ENCODE results near the gene BIN2. TPM values are rescaled to one million over a fixed set of nuclear protein-coding genes. Genes with fewer than 3 reads are reported as not detected.
A peak's percentile ranks its signal among the peaks of the same experiment; 100 is the strongest.

Gene BIN2
- total and polyA plus RNA-seq, 10 of the 15 experiments (the other 5 are each of a cell fraction or from before 2014, with no cell fraction given) = 8.6 to 42.9 (median 32.1) TPM

DNA sequence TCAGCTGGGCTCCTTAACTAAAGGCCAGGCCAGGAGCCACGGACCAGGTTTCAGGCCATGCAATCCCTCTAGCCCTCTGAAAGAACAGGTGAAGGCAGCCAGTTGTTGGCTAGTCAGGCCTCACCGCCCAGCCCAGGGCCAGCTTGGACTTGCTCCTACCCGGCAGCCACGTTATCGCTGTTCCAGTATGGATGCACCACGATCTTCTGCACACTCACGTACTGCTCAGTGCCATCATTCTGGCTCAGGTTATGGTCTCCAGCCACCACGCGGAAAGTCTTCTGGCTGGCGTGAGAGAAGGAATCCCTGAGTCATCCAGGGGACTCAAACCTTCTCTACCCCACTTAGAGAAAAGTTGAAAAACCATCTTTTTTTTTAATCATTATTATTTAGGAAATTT, 18.4 kb upstream of the BIN2 start:
- no peak overlapping the region for H3K9ac ChIP-seq (ENCODE audit: control insufficient read depth, insufficient read depth, low read length)
- H3K4me1 ChIP-seq (ENCODE audit: control insufficient read depth, insufficient read depth, low read length) = peaks cover 20% of the 10 kb centered on the region
- in situ Hi-C loops (cut with MboI) = loop anchor here (5.0 kb wide), 2 partner anchors 75 to 295 kb away; partner anchors contain the start of gene LETMD1
- no peaks in the 10 kb centered on the region for H3K9me3 ChIP-seq (replicated peaks; ENCODE audit: control insufficient read depth, insufficient read depth, low read length)
- no peak for FAIRE-seq
- no peak for DNase-seq (ENCODE audit: low read depth, low spot score)
- ChIA-PET CTCF (interaction anchor here (0.7 to 6.5 kb wide), 13 partner anchors 8 to 576 kb away, joined by 4 to 93 read pairs (median 32); partner anchors contain the start of genes DAZAP2, LETMD1 and SMAGP), POLR2A (interaction anchor here (0.7 to 1.5 kb wide), 2 partner anchors 79 to 294 kb away, joined by 3 to 6 read pairs; partner anchors contain the start of gene LETMD1), RAD21 (ENCODE audit: unreplicated experiment) (interaction anchor here (1.7 to 3.9 kb wide), 6 partner anchors 23 to 517 kb away, joined by 4 to 49 read pairs (median 24); partner anchors contain the start of genes LETMD1 and SMAGP), SMC1A (ENCODE audit: uncharacterized antibody, unreplicated experiment) (interaction anchor here (0.7 to 4.4 kb wide), 10 partner anchors 8 to 1205 kb away, joined by 3 to 67 read pairs (median 4); partner anchors contain the start of genes BIN2 and SMAGP)
- 87% methylated on average over 10 of the region's 10 CpGs for WGBS (ENCODE audit: insufficient coverage, insufficient replicate concordance, low lambda C conversion rate, missing lambda C conversion rate)
- ATAC-seq = no peak
- intact Hi-C loops (cut with micrococcal nuclease; ENCODE audit: unreplicated experiment) = no loop called here
- no peak overlapping the region for H3K27ac ChIP-seq (ENCODE audit: control insufficient read depth, insufficient read depth)
- no peak overlapping the region for H2AFZ ChIP-seq (ENCODE audit: control insufficient read depth, low read depth, low read length)
- H3K36me3 ChIP-seq (ENCODE audit: control insufficient read depth in 2 of 2, insufficient read depth in 2 of 2, low read length in 1 of 2) = no peaks in the 10 kb centered on the region
- H4K20me1 ChIP-seq (ENCODE audit: control insufficient read depth, insufficient read depth) = no peaks in the 10 kb centered on the region
- no peak overlapping the region for H3K4me3 ChIP-seq
- no peaks in the 10 kb centered on the region for H3K79me2 ChIP-seq (ENCODE audit: control insufficient read depth, insufficient read depth, low read length)
- BruUV-seq (replicated peaks) = no TSS peak
- TF ChIP-seq ETV6 (conservative IDR thresholded peaks at IDR 0.05 in 1 of 2, IDR thresholded peaks at IDR 0.05 in 1 of 2; ENCODE audit: borderline replicate concordance in 1 of 2, low read depth in 1 of 2) = no peak
- no peak overlapping the region for H3K4me2 ChIP-seq (ENCODE audit: control insufficient read depth, insufficient read depth)
- no peaks in the 10 kb centered on the region for H3K27me3 ChIP-seq (replicated peaks in 1 of 2; ENCODE audit: control insufficient read depth in 2 of 2, insufficient read depth in 2 of 2, low read length in 1 of 2)

DNA sequence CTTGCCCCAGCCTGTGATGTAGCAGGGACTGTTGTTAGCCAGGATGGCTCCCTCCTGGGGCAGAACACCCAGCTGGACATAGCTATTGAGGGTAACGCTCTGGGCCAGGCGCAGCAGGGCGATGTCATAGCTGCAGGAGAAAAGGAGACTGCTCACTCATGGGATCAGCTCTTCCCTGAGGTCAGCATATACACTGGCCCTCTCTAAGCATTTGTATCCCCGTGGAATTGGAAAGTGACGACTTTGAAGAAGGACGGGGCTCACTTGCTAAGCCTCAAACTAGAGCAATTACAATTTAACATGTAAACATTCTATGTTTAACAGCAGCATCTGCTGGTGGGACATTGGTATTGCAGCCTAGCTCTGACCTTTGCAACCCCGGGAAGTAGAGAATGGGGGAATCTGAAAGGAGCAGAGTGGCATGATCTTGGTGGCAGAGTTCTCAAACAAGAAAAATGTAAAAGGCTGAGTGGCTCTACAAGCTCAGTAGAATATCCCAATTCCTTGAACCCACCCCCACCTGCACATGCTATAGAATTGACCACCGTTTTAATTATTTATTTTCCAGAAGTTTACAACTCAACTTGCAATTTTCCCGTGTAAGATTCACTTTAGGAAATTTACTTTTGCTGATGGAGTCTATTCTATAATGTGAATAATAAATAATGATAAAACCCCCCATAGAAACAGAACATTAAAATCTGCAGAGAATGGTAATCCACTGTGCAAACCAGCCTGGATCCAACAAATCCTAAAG, 17.5 kb upstream of the BIN2 start:
- RAD21 ChIA-PET (ENCODE audit: unreplicated experiment) = interaction anchor here (0.6 to 3.9 kb wide), 39 partner anchors 9 to 577 kb away, joined by 3 to 49 read pairs (median 5); partner anchors contain the start of genes ATF1, BIN2, DAZAP2 and LETMD1
- Histone ChIP-seq H3K4me3 (no peak overlapping the region), H3K27me3 (replicated peaks in 1 of 2; ENCODE audit: control insufficient read depth in 2 of 2, insufficient read depth in 2 of 2, low read length in 1 of 2) (no peaks in the 10 kb centered on the region), H4K20me1 (ENCODE audit: control insufficient read depth, insufficient read depth) (no peaks in the 10 kb centered on the region), H3K9me3 (replicated peaks; ENCODE audit: control insufficient read depth, insufficient read depth, low read length) (no peaks in the 10 kb centered on the region), H2AFZ (ENCODE audit: control insufficient read depth, low read depth, low read length) (peak overlapping the region; percentile 49), H3K4me2 (ENCODE audit: control insufficient read depth, insufficient read depth) (peak overlapping the region; percentile 21; the same call in 1 of the 2 replicates), H3K27ac (ENCODE audit: control insufficient read depth, insufficient read depth) (no peak overlapping the region), H3K4me1 (ENCODE audit: control insufficient read depth, insufficient read depth, low read length) (peaks cover 20% of the 10 kb centered on the region), H3K36me3 (ENCODE audit: control insufficient read depth in 2 of 2, insufficient read depth in 2 of 2, low read length in 1 of 2) (no peaks in the 10 kb centered on the region), H3K79me2 (ENCODE audit: control insufficient read depth, insufficient read depth, low read length) (no peaks in the 10 kb centered on the region), H3K9ac (ENCODE audit: control insufficient read depth, insufficient read depth, low read length) (no peak overlapping the region)
- SMC1A ChIA-PET (ENCODE audit: uncharacterized antibody, unreplicated experiment) = interaction anchor here (0.5 to 4.4 kb wide), 63 partner anchors 9 to 835 kb away, joined by 3 to 67 read pairs (median 4); partner anchors contain the start of genes BIN2, CSRNP2, DAZAP2 and LETMD1
- CTCF ChIA-PET = interaction anchor here (0.6 to 6.5 kb wide), 85 partner anchors 9 to 1262 kb away, joined by 3 to 93 read pairs (median 5); partner anchors contain the start of genes BIN2, CSRNP2, DAZAP2 and DIP2B
- POLR2A ChIA-PET = interaction anchor here (0.7 to 1.5 kb wide), 7 partner anchors 19 to 576 kb away, joined by 3 to 7 read pairs (median 5); partner anchors contain the start of gene LETMD1
- WGBS (ENCODE audit: insufficient coverage, insufficient replicate concordance, low lambda C conversion rate, missing lambda C conversion rate) = 29% methylated on average over 9 of the region's 9 CpGs
- in situ Hi-C loops (cut with MboI) = loop anchor here (5.0 kb wide), 2 partner anchors 74 to 294 kb away; partner anchors contain the start of gene LETMD1
- FAIRE-seq (peak; percentile 91), DNase-seq (ENCODE audit: low read depth, low spot score) (peak; percentile 65), ATAC-seq (peak; percentile 89)
- BruUV-seq (replicated peaks) = no TSS peak
- intact Hi-C loops (cut with micrococcal nuclease; ENCODE audit: unreplicated experiment) = loop anchor here (1.0 to 2.0 kb wide), 4 partner anchors 72 to 516 kb away; no protein-coding TSS in a partner anchor
- no peak for TF ChIP-seq TCF12 (IDR thresholded peaks at IDR 0.05; ENCODE audit: low read depth, low read length)
- 0 out of 2 replicates have a peak, but pooled peaks have one; percentile 21 for TF ChIP-seq IRF4 (IDR thresholded peaks at IDR 0.05; ENCODE audit: low read depth, low read length)
- TF ChIP-seq MXI1 (IDR thresholded peaks at IDR 0.05; ENCODE audit: low read depth, low read length) = no peak
- peak; percentile 96 for TF ChIP-seq SMC3 (IDR thresholded peaks at IDR 0.05; ENCODE audit: borderline replicate concordance, low read length)
- TF ChIP-seq, protein P1, sequence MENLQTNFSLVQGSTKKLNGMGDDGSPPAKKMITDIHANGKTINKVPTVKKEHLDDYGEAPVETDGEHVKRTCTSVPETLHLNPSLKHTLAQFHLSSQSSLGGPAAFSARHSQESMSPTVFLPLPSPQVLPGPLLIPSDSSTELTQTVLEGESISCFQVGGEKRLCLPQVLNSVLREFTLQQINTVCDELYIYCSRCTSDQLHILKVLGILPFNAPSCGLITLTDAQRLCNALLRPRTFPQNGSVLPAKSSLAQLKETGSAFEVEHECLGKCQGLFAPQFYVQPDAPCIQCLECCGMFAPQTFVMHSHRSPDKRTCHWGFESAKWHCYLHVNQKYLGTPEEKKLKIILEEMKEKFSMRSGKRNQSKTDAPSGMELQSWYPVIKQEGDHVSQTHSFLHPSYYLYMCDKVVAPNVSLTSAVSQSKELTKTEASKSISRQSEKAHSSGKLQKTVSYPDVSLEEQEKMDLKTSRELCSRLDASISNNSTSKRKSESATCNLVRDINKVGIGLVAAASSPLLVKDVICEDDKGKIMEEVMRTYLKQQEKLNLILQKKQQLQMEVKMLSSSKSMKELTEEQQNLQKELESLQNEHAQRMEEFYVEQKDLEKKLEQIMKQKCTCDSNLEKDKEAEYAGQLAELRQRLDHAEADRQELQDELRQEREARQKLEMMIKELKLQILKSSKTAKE (IDR thresholded peaks at IDR 0.05; ENCODE audit: low read depth, poor library complexity, severe bottlenecking) = peak; percentile 40
- TF ChIP-seq RB1 (IDR thresholded peaks at IDR 0.05; ENCODE audit: borderline replicate concordance) = peak; percentile 51; the same call in 1 of the 2 replicates
- TF ChIP-seq, protein P2, sequence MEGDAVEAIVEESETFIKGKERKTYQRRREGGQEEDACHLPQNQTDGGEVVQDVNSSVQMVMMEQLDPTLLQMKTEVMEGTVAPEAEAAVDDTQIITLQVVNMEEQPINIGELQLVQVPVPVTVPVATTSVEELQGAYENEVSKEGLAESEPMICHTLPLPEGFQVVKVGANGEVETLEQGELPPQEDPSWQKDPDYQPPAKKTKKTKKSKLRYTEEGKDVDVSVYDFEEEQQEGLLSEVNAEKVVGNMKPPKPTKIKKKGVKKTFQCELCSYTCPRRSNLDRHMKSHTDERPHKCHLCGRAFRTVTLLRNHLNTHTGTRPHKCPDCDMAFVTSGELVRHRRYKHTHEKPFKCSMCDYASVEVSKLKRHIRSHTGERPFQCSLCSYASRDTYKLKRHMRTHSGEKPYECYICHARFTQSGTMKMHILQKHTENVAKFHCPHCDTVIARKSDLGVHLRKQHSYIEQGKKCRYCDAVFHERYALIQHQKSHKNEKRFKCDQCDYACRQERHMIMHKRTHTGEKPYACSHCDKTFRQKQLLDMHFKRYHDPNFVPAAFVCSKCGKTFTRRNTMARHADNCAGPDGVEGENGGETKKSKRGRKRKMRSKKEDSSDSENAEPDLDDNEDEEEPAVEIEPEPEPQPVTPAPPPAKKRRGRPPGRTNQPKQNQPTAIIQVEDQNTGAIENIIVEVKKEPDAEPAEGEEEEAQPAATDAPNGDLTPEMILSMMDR (IDR thresholded peaks at IDR 0.05 in 2 of 3, conservative IDR thresholded peaks at IDR 0.05 in 1 of 3; ENCODE audit: control insufficient read depth in 2 of 3, extremely low read depth in 1 of 3, insufficient read depth in 1 of 3, low read depth in 3 of 3, low read length in 3 of 3) = peak; percentile 99 to 100 (median 99); a peak in 5 of 6 replicates
